GM19025 (cell line): ENCODE data around the gene LGALS3.

Experiments used
- ATAC-seq: cut with Tn5 transposase; IDR thresholded peaks from one replicate; pipeline ENCODE4 v1.9.1; 2021; ENCODE audit warnings: mild to moderate bottlenecking, low read depth, moderate library complexity; ENCODE audit not compliant: unreplicated experiment

LGALS3 gene

DNA sequence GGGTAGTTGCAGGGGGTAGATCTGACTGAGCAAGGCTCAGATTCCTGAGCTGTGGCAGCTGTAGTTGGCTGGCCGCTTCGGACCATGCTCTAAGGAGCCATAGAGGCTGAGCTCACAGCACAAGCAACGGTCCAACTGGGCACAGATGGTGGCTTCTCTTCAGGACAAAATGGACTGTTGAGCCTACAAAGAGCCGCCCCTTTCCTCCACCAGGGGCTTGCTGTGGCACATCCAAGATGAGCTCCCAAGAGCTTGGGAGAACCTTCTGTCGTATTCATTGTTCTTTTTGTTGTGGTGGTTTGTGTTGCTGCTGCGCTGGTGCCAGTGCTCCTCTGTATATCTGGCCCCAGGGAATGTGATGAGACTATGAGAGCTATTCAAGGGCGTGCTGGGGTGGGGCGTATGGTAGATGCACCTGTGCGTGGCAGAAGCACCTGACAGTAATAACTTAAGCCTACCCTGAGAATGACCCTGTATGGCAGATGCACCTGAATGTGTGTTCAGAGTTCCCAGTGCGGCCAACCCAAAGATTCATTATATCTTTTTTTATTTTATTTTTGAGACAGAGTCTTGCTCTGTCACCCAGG lies 17.8 kb upstream of the LGALS3 start:
- no peak for ATAC-seq

GRCh38 chr14:55114720-55115119 lies 14.3 kb upstream of the LGALS3 start:
- no peak for ATAC-seq

- no peak for ATAC-seq
These were observed 13.6 kb upstream of the LGALS3 start for GRCh38 chr14:55115460-55115859.

DNA sequence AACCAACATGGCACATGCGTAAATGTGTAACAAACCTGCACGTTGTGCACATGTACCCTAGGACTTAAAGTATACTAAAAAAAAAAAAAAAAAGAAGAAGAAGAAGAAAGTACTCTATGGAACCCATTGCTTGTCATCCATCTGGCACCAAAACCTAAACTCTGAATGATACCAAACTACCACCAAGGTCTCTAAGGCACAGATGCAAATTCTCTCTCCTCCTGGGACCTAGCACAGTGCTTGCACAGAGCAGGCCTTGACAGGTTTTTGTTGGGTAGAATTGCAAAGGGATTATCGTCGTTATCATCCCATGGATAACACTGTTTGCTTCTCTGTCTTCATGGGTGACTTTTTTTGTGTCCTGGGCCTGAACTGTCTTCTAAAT lies 13.2 kb upstream of the LGALS3 start:
- no peak for ATAC-seq

DNA sequence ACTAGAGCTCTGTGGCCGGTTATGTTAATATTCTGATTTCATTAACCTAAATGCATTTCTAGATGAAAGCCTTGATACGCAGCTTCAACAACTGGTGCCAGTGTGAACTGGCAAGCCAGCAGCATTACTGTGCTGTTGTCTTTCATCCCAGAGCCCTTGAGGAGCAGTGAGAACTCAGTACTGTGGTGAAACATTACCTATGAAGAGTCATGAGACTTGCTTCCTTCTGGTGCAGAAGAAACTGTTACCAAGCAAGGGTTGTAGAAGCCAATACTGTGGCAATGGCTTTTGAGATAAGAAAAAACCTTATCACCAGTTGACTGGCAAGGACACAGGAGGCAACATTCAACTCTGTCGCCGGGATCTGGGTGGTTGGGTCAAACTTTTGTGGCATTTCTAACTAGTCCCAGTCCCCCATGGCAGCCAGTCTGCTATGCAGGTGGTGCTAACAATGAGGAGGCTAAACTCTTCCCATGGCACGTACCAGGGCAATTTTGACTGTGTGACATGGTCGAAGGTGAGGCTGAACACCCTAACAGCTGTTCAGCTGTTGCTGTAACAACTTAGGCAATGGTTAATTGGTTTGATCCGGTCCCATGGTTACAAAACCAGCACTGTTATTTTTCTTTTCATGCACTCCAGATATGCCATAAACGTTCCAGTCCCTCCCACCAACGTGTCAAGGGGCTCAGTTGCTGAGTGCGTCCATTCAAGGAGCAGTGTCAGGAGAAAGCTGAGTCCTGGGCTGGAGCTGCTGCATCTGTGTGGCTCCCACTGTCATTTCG lies 12.6 kb upstream of the LGALS3 start:
- no peak for ATAC-seq

- ATAC-seq: no peak
These were observed 11.1 kb upstream of the LGALS3 start for GRCh38 chr14:55117803-55118441.

DNA sequence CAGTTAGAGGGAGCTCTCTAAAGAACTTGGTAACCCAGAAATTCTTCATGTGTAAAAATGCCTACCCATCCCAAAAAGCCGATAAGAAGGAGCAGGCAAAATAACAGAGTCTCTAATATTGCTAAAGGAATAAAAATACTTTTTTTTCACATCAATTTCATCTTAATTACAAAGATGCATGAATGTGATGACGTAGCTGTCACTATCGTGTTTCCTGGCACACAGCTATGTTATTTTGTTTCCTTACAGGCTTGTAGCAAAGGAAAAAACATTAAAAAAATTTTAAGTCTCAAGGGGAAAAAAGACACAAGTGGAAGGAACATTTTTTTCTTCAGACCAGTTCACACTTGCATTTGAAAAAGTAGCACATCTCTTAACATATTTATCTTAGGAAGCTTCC lies 10.3 kb upstream of the LGALS3 start:
- ATAC-seq: no peak

DNA sequence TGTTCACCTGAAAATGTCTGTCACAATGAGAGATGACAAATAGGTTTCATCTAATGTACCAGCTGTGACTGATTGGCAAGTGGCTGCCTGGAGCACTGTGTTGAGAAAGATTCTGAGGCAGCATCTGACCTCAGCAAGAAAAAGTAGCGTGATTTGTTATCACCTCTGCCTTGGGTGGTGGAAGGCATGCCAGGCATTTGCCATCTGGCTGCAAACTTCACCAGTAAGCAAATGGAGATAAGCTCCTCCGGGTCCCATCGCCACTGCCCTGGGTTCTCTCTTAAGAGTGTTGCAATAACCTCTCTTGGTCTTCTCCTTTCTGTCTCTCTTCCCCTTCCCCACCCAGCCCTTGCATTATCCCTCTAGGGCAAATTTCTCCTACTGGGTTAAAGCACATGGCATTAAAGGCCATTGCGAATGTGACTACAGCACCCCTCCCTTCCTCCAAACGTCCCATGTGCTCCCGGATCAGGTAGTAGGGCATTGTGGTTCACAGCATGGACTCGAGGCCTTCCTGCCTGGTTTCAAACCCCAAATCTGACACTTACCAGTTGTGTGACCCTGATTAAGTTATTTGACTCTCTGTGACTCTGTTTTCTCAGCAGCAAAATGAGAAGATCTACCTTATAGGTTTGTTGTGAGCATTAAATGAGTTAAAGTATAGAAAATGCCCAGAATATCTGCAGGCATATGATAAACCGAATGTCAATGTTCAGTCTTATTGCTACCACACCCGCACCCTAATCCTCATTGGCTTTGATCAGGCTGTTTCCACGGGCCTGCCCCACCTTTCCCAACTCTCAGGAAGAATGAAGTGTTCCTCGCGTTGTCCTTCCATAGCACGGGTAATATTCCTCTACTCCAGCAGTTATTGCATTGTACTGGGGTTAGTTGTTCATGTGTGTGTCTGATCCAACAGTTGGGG lies 8.2 kb upstream of the LGALS3 start:
- no peak for ATAC-seq

GRCh38 chr14:55121628-55122439 lies 7.2 kb upstream of the LGALS3 start:
- ATAC-seq: no peak

DNA sequence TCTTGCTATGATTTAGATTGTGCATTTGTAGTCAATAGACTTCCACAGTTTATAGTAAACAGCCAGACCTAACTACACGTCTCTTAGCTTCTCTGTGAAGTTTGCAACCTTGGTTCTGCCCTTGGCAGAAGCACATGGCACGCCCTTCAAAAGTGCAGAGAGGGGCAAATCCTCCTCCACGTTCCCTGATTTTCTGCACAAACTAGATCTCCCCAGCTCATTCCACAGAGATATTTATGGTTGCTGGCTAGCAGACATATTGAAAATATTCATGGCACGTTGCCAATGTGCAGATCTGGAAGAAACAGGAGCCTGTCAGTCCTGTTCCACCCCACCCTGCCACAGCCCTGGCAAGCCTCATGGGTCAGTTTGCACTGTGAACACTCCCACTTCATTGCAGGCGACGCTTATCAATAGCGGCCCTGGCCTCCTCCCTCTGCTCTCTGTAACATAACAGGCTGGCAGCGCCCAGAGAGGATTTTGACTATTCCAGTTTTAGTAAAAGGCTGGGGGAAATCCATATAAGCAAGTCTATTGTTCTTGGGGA lies 6.5 kb upstream of the LGALS3 start:
- ATAC-seq: no peak

DNA sequence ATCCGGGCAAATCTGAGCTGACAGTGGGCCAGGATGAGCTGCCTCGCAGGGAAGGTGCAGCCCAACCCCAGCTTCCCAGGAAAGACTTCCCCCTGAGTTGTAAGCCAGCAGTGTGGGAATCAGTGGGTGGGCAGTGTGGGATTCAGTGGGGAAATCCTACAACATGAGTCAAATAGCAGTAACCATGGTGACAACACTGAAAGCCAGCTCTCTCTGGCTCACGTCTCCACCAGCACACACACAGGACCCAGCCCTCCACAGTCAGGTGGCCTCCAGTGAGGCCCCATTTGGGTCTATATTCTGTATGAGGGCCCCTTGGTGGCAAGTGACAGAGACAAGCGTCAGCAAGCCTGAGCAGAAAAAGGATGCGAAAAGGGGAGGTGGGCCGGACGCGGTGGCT lies 6.0 kb upstream of the LGALS3 start:
- no peak for ATAC-seq

DNA sequence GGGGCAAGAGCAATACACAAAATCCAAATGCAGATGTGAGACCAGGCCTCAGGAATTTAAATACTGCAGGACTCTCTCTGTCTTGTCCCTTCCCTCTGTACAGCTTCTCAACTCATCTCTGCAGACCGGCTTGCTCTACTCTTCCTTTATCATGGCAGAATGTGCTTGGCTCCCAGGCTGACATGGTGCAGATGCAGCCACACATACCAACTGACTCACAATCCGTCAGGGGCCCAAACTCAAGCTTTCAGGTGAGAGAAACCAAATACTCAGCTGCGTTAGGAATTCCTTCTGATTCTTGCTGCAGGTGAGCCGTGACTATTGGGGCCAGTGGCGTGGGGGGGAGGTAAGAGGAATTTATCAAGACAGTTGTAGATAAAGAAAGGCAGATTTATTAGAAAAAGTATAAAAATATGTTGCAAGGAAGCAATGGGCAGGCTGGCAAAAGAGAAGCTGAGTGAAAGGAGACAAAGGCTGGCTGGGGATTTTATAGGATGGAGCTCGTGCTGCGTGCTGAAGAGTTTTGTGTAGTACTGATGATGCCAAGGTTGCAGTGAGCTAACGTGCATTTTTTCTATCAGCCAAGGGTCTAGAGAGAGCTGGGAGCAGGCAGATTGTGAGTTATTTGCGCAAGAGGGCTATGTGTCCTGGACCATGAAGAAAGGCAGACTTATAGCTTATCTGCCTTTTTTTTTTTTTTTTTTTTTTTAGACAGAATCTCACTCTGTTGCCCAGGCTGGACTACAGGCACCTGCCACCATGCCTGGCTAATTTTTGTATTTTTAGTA lies 5.0 kb upstream of the LGALS3 start:
- no peak for ATAC-seq

- no peak for ATAC-seq
These were observed 4.2 kb upstream of the LGALS3 start for GRCh38 chr14:55124774-55125386.

- no peak for ATAC-seq
These were observed 3.6 kb upstream of the LGALS3 start for GRCh38 chr14:55125403-55125802.

- ATAC-seq: no peak
These were observed 3.0 kb upstream of the LGALS3 start for GRCh38 chr14:55126034-55126433.

DNA sequence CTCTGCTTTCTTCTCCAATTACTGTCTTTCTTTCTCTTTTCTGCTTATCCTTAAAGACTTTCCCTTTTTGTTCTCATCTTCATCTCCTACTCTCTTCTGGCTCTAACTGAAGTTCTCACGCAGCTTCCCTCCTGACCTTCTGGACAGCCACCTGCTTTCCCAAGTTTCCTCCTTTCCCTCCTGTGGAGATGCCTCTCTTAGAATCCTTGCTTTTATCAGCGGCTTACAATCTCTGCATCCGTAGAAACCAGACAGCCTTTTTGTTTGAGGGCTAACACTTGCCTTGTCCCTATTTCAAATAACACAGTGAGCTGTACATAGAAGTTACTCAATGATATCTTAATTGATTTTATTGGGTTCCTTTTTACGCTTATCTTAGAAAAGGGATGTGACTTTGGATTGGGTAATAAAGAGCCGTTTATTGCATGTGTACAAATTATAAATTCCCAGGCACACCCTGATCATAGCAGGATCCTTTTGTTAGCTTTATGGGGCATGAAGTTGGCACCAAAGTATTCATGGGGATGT lies 2.1 kb upstream of the LGALS3 start:
- ATAC-seq: no peak

DNA sequence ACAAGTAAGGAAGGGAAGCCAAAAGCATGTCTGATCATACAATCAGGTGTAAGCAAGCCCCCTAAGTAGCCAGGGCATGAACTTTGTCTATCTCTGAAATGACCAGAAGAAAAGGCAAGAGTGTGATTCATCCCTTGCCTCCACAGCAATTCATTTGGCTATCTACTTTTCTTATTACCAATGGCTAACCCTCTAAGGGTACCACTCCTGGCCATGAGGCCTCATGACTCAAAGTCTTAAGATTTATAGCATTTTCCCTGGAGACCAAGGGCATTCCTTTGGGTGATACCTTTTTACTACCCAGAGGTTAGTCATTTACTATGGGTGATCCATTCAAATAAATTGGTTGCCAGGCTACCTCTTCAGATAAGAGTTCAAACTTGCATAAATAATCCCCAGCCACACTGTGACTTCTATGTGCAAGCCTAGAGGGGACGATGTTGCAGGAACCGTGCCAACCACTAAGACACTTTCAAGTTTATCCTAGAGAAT lies 1.5 kb upstream of the LGALS3 start:
- ATAC-seq: no peak

DNA sequence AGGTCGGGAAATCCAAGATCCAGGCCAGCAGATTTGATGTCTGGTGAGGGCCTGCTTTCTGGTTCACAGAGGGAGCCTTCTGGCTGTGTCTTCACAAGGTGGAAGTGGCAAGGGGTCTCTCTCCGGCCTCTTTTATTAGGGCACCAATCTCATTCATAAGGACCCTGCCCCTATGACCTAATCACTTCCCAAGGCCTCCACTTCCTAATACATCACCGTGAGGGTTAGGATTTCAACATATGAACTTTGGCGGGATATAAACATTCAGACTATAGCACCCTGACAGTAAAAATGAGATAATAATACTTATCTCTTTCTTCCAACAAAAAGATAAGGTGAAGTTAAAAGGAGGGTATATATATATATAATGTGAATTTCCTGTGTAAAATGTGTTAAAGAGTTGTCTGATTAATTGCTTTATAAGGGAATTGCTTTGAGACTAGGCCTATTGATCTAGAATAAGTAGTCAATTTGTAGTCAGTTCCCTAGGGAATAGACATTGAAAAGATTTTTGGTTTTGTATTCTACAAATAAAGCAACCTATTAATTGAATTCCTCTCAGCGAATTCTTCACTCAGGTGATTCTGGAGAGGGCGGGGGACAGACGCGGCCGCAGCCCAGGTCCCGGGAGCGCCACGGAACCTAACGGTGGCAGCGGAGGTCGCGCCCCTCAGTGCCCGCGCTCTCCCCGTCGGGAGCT lies 516 bp upstream of the LGALS3 start:
- ATAC-seq: no peak
